ENCODE measurements around the gene TBPL1.

- TF ChIP-seq POLR2A (IDR thresholded peaks at IDR 0.05): no peak
- TF ChIP-seq CTCF (IDR thresholded peaks at IDR 0.05): no peak
Observed at GRCh38 chr6:133977983-133978895, 25.2 kb downstream of the TBPL1 start.
